NCI-H187 (cell line): ENCODE measurements around the gene UBQLN4.

ENCODE experiments used
- DNase-seq, 2 experiments: peaks; one replicate each; lab custom pipeline; 2025; lab: John Stamatoyannopoulos, UW

UBQLN4 gene

DNA sequence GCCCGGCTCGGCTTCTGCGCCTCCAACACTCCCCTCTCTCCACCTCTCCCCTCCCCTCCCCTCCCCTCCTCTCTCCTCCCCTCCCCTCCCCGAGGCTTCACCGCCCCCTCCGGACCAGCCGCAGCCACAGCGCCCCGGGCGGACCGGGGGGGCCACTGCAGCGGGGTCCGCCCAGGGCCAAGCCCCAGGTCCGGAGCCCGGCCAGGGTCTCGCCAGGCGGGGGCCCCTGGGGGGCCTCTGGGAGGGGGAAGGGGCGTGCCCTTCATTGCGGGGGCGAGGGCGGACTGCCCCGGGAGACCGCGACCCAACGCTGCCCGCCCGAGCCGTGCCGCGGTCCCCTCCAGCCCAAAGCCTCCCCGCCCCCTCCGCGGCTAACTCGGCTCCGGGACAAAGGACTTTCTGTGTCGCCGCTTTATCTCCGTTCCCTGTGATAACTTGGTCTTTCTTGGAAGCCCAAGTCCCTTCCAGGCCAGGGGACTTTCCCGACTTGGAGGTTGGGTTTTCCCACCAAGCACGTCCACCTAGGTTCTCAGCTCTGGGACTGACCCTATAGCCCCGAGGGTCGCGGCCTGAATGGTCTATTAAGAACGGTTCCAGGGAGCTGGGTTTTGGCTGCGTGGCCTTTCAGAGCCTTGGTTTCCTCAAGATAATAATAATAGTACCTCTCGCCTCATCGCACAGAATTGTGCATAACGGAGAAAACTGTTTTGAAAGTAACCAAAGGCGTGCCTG, at the start of gene UBQLN4:
Gene UBQLN4, minus strand, starts transcription at position 31 of the 732 bp plus-strand sequence. CDS start 97 bp downstream, outside the sequence.
- peak; percentile 91 to 96 for DNase-seq

DNA sequence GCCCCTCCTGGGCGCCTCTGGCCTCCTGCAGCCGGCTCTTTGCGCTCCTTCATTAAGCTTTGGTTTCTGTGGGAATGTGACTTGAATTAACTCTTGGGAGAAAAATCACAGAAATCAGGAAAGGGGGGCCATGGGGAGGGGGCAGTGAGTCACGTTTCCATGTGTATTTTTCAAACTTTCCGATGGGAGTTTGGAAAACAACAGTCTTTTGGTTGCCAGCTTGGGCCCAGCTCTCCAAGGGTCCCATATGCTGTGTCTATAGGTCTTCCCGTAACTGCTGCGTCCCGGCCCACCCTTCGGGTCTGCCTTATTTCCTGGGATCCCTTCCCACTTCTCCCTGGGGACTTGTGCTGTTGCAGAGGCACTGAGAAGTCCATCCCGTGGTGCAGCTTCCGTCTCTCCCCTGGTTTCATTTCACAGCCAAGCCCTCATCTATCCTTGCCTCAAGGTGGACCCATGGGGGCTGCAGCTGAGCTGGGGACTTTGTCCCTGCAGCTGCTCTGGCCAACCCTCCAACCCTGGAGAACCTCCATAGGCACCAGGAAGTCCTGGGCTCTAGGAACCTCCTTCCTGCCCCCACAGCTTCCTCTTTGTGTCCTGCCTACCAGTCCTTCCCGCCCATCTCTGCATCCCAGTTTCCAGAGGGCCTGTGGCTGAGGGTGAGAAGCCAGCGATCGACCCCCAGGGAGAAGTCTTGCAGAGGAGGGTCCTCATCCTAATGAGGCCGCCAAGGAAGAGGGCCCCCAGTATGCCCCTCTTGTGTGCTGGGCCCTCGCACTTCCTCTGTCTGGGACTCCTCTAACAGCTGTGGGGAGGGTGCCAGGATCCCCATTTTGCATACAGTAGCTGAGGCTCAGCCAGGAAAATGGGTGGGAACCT, 49.3 kb upstream of the UBQLN4 start:
- no peak for DNase-seq

DNA sequence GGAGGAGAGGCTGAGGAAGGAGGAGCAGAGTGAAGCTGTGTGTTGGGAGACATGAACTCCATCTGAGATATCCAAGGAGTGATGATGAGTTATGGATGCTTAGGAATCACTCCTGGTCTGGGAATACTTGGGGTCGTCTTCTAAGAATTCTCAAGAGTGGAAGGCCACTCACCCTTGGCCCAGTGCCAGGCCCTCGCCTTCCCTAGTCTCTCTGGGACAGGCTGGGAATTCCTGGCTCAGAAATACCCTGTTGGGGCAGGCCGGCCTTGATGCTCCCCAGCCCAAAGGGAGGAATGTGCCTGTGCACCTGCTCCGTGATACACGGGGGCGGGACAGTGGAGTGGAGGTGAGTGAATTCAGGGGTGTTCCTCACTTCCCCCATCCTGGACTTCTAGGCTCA, 48.3 kb upstream of the UBQLN4 start:
- no peak for DNase-seq

DNA sequence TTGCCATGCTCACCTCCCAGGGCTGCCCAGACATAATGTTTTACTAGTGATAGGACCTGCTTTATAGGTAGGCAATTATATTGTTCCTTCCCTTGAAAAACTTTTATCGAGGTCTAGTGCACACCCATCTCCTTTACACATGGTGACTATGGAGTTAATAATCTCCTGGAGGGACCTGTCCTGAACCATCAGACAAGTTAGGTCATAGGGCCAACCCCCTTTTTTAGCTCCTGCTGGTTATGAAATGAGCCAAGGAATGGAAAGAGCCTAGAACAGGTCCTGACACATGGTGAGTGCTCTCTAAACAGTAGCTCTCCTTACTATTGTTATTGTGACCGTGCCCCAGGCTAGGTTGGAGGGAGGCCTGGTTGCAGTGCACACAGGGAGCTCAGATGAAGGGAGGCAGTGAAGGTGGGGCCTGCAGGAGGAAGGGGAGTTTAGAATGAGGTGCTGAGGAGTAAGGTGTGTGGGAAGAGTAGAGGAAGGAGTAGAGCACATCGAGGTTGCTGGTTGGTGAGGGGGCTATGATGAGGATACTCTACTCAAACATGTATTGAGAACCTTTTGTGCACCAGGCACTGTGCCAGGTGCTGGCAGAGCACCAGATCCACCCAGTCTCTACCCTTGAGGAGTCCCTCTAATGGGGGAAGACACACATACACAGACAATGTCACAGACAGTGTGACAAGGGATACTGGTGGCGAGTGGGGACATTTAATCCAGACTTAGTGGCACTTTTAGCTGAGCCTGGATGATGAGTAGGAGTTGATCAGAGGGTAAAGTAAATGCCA, 46.8 kb upstream of the UBQLN4 start:
- DNase-seq, result no peak

DNA sequence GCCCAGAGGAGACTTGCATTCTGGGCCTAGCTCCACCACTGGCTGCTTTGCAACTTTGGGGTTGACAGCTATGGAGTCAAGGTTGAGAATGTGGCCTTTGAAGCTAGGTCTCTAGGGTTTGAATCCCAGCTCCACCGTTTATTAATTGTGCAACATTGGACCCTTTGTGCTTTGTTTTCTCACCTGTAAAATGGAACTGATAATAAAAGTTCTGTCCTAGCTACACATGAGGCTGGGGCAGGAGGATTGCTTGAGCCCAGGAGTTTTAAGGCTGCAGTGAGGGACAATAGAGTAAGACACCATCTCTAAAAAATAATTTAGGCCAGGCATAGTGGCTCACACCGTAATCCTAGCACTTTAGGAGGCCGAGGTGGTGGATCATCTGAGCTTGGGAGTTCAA, 45.7 kb upstream of the UBQLN4 start:
- DNase-seq, result no peak

DNA sequence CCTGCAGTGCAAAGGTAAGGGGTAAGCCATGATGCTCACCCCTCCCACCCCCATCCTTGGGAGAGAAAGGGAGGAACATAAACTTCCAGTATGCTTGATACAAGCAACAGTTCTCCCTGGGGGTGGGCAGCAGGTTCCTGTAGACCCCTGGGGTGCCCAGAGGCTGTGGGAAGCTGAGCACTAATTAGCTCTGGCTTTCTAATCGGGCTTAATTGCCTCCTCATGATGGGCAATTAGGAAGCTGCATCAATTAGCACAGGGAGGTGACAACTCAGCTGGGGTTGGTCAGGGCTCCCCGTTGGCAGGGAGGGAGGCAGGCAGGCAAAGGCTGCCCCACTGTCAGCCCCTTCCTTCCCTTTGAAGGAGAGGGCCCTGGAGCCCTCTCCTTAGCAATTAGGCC, 45.2 kb upstream of the UBQLN4 start:
- DNase-seq, result no peak

DNA sequence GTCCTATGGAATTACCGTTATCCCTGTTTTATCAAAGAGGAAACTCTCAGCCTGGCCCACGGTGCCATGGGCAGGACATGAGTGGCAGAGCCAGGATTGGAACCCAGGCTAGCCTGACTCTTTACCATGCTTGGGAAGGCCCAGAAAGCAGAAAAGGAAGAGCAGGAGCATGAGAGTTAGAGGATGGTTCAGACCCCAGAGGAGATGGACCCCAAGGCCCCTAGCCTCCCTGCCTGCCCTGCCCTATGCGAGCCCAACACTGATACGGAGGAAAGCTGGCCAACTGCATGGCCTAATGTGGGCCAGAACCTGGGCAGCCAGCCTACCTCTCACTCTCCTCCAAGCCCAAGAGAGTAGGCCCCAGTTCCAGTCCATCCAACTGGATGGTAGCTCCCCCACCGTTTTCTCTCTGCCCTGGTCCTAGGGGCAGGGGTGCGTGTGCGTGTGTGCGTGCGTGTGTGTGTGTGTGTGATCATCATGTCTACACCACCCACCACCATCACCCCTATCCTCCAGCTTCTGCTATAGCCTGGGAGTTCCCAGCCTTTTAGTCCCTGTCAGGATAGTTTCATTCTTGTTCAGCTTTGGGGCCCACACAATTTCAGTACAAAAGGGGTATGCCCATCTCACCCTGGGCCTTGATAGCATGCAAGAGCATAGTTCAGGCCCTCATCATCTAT, 44.0 kb upstream of the UBQLN4 start:
- no peak for DNase-seq

DNA sequence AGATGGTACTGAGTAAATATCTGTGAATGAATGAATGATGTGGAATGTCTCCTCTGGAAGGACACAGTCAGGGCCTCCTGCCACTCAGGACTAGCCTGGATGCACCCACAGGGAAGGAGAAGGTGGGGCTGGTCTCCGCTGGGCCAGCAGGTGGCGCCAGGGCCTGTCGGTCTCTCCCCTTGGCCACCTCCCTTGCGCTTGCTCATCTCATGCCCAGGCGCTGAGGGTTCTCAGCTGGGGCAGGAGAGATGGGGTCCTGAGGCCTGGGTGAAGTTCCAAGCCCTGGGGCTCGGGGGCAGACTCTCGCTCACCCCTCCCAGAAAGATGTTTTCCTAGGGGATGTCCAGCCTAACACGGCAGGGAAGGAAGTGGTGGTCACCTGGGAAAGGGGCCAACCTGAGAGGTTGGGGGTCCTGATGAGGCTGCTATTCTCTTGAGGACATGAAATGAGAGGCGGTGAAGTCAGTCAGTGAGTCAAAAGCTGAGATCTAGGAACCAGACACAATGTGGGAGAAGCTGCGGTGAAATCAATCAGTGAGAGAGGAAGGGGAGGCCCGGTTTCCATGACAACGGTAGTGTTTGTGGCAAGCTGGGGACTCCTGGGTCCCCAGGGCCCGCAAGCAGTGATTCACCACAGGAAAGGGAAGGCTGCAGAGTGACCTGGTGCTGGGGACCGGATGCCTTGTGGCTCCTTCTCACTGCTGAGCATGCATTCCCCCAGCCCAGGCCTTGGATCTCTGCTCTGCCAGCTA, 43.2 kb upstream of the UBQLN4 start:
- DNase-seq, result peak; percentile 65 to 79

DNA sequence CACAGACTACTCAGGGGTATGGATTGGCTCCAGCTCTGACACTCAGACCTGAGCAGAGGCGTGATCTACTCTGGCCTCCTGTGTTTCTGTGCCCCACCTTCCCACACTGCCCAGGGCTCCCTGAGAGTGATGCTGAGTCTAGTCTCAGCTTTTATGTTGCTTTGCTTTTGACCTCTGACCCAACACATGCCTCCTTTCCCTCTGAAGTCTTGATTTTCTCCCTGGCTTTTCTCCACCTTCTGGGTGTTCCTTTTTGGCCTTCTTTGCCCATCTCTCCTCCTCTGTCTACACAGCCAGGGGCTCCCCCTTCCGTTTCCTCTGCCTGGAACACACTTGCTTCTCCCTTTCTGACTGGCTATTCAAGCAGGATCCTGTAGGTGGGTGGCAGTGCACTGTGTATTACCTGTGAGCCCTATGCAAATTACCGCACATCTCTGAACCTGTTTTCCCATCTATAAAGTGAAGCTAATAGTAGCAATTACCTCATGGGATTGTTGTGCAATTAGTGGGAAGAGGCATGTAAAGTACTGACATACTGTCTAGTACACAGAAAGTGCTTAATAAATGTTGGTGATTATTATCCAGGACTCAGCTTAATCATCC, 42.4 kb upstream of the UBQLN4 start:
- no peak for DNase-seq

DNA sequence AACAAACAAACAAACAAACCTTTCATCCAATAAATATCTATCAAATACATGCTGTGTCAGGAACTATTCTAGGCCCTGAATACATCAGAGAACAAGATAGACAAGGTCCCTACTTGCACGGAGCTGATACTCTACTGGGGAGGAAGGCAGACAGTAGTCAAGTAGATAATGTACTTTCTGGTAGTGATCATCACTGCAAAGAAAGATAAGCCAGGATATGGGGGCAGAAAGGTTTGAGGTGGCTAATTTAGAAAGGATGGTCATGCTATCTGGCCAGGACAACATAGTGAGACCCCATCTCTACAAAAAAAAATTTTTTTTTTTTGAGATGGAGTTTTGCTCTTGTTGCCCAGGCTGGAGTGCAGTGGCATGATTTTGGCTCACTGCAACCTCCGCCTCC, 38.0 kb upstream of the UBQLN4 start:
- DNase-seq, result no peak

DNA sequence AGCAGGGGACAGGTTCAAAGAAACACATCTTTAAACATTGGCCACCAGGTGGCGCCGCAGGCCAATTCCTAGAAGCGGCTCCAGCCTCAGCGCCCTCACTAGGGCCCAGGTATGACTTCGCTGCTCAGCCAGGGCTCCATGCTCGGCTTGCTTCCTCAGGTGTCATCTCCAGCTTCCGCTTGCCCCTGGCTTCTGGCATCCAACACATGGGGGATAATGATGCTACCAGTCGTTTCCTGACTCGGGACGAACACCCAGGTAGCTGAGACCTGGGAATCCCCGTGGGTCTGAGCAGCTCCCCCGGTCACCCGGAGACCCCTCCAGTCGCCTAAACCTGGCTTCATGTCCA, 37.2 kb upstream of the UBQLN4 start:
- peak; percentile 90 to 96 for DNase-seq

DNA sequence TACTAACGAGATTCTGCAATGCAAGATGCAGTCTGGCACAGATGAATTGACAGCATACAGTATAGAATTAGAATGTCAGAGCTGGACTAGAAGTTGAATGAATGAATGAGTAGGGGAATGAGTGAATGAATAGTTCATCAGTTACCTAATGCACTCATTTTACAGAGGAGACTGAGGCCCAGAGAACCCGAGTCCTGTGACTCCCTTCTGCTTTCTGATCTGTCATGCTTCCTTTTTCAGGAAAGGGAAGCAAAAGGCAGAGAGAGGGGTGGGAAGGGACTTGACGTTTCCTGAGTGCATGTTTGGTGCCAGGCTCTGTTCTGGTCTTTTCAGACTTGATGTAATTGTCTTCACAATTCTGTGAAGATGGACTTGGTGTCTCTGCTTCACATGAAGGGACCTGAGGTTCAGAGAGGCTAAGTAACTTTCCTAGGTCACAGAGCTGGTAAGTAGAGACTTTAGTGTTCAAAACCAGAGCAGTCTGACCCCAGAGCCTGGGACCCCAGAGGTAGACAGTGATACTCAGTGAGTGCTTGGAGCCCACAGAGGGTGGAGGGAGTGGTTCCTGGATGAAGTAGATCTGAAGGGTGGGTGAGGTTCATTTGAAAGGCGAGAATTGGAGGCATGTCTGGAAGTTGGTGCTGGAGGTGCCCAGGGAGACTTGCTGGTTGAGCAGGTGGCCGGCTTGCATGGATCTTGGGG, 36.7 kb upstream of the UBQLN4 start:
- DNase-seq, result no peak

DNA sequence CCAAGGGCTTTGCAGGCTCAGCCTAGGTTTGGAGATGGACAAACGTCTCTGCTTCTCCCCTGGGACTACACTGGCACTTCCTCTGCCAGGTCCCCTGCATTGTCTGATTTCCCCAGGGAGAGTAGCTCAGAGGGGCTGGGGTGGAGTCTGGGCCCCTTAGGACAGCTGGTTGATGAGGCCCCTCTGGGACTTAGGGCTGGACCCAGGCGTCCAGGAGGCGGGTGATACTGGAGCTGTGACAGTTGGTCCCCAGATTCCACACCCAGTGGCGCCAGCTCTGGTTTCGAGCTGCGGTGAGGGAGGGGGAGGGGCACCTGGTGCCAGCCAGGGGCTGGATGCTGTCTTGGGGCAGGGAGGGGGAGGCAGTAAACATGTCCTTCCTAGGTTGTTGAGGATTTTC, 36.1 kb upstream of the UBQLN4 start:
- peak in 1 of 2 experiments; percentile 29 for DNase-seq

DNA sequence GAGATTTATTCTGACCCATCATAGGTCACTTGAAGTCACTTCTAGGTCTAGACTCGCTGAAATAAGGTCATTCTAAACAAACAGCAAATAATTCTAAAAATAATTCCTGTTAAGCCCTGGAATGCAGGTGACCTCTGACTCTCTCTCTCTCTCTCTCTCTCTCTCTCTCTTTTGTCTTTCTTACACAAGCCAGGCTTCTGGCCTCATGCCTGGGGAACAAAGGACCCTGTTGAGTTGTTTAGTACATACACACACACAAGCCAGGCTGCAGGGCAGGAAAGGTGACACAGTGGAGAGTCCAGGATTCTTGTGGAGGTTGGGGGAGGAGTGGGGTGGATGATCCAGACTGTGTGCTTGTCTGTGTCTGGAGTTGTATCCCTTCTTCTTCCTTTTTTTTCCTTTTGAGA, 32.7 kb upstream of the UBQLN4 start:
- no peak for DNase-seq

DNA sequence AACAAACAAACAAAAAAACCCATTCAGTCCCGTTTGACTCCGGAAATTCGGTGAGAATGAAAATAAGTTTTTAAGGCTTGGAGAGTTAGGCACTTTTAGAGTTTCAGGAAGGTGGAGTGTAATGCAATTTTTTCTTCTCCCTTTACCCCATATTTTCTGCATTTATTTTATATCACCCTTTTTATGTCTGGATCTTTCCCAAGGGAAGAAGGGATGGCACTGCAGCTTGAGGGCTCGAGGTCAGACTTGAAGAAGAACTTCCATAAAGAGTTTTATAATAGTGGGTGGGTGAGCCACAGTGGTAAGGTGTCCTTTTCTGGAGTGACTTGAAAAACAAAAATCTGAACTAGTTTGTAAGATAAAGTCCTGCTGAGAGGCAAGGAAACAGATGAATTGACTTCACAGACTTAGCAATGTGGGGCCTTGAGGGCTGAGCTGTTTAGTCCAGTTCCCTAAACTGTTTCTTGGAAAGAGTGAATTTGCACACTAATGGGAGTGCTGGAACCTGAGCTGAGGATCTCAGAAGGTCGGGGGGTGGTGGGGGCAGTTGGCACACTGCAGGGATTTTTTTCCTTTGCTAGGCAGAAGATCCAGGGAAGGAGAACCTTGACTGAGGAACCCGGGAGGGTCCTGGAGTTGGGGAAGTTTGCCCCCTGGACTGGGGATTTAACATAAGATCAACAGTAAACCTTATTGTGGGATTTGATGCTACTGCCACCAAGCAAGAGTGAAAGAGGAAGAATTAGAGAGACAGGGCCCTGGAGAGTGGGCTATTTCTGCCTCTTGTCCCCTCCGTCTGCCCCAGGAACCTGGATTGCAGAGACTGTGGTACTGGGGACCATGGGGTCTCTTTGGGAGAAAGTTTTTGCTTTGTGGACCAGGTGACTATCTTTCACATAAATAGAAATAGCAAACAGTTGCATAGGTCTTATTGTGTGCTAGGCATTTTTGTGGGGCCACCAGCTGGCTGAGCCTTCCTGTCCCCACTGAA, 30.5 kb upstream of the UBQLN4 start:
- DNase-seq, result no peak

DNA sequence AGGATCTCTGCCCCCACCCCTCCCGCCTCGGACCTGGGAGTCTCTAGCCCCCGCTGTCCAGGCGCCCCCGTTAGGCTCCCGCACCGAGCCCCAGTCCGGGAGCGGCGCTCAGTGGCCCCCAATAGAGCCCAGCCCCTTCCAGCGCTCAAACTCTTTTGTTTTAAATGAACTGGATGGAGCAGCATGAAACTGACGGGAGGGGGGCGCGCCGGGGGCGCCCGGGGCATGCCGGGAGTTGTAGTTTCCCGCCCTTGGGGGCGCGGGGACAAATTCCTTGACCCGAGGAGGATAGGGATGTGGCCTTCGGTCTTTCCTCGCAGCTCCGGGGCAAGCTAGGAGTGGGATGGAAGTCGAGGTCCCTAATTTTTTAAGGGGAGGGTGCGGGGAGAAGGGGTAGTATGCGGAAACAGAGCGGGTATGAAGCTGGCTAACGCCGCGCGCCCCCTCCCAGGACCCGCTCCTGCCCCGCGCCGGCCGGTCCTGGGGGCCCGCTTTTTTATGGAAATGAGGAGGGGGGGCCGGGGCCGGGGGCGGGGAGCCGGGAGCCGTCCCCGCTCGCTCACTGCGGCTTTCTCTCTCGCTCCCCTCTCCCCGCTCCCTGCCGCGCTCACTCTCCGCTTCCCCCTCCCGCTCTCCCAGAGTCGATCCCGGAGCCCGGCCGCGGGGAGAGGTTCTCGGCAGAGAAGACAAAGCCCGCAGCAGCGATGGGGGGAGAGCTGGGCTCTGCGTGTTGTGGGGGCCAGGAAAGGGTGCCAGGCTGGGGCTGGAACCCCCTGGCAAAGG, 28.9 kb upstream of the UBQLN4 start, which contains the start of gene MEX3A:
Gene MEX3A, minus strand, starts transcription at position 157 of the 783 bp plus-strand sequence. CDS start 467 bp downstream, outside the sequence.
- DNase-seq, result peak; percentile 91 to 95

DNA sequence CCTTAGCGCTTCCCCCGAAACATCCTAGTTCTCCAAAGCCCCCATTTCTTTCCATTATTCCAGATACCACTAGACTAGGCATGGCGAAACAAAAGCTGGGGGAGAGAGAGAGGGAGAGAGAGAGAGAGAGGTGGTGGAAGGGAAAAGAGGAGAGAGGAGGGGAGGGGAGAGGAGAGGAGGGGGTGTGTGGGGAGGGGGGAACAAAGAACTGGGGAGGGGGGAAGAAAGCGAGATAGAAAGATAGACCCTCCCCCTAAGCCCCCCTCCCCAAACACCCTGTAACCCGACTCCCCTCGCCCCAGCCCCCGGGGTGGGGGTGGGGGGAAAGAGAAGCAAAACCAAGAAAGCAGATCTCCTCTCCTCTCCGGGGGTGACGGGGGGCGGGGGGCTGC, 28.3 kb upstream of the UBQLN4 start:
- DNase-seq, result no peak
